ENCODE measurements around the gene QRICH1. TPM values are rescaled to one million over a fixed set of nuclear protein-coding genes. Genes with fewer than 3 reads are reported as not detected.
A peak's percentile ranks its signal among the peaks of the same experiment; 100 is the strongest.

The QRICH1 gene
- total and polyA plus RNA-seq, 2 of the 13 experiments (the other 11 are each of a cell fraction or from before 2014, with no cell fraction given) = 52.6 to 102 TPM

DNA sequence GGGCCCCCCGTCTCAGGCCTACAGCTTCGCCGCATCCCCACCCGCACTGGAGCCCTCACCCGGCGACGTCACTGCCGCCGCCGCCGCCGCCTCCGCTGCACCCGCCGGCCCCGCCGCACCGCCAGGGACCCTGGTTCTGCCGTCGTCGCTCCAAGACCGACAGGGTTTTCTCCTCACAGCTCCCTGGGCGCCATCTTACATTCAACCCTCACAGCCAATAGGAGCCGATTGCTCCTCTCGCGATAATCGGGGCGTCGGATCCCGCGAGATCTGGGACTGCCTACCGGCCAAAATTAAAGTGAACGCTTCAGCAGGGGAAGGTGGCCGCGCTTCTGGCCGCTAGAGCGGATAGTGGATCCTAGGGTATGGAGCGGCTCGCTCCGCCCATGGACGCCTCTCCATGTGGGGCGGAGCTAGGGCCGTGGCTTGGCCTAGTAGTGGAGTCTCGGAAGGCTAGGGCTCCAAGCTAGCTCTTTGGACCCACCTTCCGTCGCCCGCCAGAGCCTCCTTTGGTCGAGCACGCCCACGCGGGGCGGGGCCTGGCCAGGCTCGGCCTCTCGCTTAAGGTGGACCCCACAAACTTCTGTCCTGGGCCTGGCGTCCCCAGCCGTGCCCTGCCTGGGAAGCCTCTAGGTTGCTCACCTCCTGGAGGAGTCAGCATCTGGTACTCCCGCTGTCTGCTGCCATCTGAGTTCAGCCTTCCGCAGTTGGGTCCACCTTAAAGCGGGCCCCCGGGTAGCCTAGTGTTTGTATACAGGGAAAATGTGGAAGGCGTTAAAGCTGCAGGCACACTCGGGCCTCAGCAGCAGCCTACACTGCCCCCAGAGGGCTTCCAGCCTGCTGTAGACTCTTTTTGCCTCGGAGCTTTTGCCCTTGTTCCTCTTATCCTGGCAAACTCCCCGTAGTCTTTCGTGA, at the start of gene QRICH1 (continued):
- TF ChIP-seq ZNF567 (CRISPR knock-in tag; IDR thresholded peaks at IDR 0.05; ENCODE audit: borderline replicate concordance) (no peak), NFYB (CRISPR knock-in tag; IDR thresholded peaks at IDR 0.05) (peak; percentile 95), SP4 (CRISPR knock-in tag; IDR thresholded peaks at IDR 0.05) (peak; percentile 84; the same call in 1 of the 2 replicates), CHCHD3 (CRISPR knock-in tag; IDR thresholded peaks at IDR 0.05) (no peak), ZNF552 (CRISPR knock-in tag; IDR thresholded peaks at IDR 0.05; ENCODE audit: borderline replicate concordance) (no peak; the same call in 1 of the 2 replicates), RFX3 (CRISPR knock-in tag; IDR thresholded peaks at IDR 0.05) (no peak), MTF1 (CRISPR knock-in tag; IDR thresholded peaks at IDR 0.05) (no peak), HES4 (CRISPR knock-in tag; IDR thresholded peaks at IDR 0.05; ENCODE audit: borderline replicate concordance) (no peak), SOX6 (IDR thresholded peaks at IDR 0.05) (no peak), SOX6 (CRISPR knock-in tag; IDR thresholded peaks at IDR 0.05) (peak; percentile 76), AGO1 (IDR thresholded peaks at IDR 0.05; ENCODE audit: low read depth, low read length, poor library complexity, severe bottlenecking) (peak; percentile 8), ZNF160 (CRISPR knock-in tag; IDR thresholded peaks at IDR 0.05) (no peak), LBX2 (CRISPR knock-in tag; IDR thresholded peaks at IDR 0.05; ENCODE audit: borderline replicate concordance) (peak; percentile 8; the same call in 1 of the 2 replicates), BRCA1 (CRISPR knock-in tag; IDR thresholded peaks at IDR 0.05) (no peak), PBX3 (CRISPR knock-in tag; IDR thresholded peaks at IDR 0.05; ENCODE audit: borderline replicate concordance) (no peak), ELF3 (CRISPR knock-in tag; IDR thresholded peaks at IDR 0.05) (peak; percentile 8; the same call in 1 of the 2 replicates), TARDBP (CRISPR knock-in tag; IDR thresholded peaks at IDR 0.05) (no peak; the same call in 1 of the 2 replicates), PHB2 (IDR thresholded peaks at IDR 0.05; ENCODE audit: partially characterized antibody) (no peak)
- TF ChIP-seq, protein P1, sequence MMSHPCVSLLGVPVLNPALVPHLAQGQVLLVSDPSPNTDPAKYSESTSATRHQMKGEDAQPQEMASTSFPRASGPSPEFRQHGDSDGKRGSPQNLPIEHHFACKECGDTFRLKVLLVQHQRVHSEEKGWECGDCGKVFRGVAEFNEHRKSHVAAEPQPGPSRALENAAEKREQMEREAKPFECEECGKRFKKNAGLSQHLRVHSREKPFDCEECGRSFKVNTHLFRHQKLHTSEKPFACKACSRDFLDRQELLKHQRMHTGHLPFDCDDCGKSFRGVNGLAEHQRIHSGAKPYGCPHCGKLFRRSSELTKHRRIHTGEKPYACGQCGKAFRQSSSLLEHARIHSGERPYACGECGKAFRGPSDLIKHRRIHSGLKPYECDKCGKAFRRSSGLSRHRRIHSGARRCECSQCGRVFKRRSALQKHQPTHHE (CRISPR knock-in tag; IDR thresholded peaks at IDR 0.05; ENCODE audit: borderline replicate concordance) = 0 out of 2 replicates have a peak, but pooled peaks have one; percentile 57
- TF ChIP-seq, protein P2, sequence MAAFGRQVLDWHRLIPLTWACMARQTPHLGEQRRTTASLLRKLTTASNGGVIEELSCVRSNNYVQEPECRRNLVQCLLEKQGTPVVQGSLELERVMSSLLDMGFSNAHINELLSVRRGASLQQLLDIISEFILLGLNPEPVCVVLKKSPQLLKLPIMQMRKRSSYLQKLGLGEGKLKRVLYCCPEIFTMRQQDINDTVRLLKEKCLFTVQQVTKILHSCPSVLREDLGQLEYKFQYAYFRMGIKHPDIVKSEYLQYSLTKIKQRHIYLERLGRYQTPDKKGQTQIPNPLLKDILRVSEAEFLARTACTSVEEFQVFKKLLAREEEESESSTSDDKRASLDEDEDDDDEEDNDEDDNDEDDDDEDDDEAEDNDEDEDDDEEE (CRISPR knock-in tag; IDR thresholded peaks at IDR 0.05) = no peak
- TF ChIP-seq, protein P3, sequence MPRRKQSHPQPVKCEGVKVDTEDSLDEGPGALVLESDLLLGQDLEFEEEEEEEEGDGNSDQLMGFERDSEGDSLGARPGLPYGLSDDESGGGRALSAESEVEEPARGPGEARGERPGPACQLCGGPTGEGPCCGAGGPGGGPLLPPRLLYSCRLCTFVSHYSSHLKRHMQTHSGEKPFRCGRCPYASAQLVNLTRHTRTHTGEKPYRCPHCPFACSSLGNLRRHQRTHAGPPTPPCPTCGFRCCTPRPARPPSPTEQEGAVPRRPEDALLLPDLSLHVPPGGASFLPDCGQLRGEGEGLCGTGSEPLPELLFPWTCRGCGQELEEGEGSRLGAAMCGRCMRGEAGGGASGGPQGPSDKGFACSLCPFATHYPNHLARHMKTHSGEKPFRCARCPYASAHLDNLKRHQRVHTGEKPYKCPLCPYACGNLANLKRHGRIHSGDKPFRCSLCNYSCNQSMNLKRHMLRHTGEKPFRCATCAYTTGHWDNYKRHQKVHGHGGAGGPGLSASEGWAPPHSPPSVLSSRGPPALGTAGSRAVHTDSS (CRISPR knock-in tag; conservative IDR thresholded peaks at IDR 0.05) = no peak
- TF ChIP-seq, protein P4, sequence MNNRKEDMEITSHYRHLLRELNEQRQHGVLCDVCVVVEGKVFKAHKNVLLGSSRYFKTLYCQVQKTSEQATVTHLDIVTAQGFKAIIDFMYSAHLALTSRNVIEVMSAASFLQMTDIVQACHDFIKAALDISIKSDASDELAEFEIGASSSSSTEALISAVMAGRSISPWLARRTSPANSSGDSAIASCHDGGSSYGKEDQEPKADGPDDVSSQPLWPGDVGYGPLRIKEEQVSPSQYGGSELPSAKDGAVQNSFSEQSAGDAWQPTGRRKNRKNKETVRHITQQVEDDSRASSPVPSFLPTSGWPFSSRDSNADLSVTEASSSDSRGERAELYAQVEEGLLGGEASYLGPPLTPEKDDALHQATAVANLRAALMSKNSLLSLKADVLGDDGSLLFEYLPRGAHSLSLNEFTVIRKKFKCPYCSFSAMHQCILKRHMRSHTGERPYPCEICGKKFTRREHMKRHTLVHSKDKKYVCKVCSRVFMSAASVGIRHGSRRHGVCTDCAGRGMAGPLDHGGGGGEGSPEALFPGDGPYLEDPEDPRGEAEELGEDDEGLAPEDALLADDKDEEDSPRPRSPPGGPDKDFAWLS (CRISPR knock-in tag; IDR thresholded peaks at IDR 0.05; ENCODE audit: borderline replicate concordance) = no peak

All from HepG2 (cell line).